Testis (tissue), 2 donors: ENCODE data around the gene SHC4.

Experiments used
- POLR2A ChIP-seq: fragments of 450-650 bp; IDR thresholded peaks from one replicate; pipeline ENCODE4 v1.6.1; 2017; ENCODE audit warnings: antibody characterized with exemption, mild to moderate bottlenecking, moderate library complexity
- TF ChIP-seq, protein P1 (sequence below), 3 experiments: fragments of 450-650 bp in 2 of 3; fragments of 200-600 bp in 1 of 3; sonication (generic) in 1 of 3; IDR thresholded peaks; one replicate each; pipeline ENCODE4 v1.5.1; 2016 to 2019; ENCODE audit warnings: antibody characterized with exemption in 3 of 3, mild to moderate bottlenecking in 2 of 3, moderate library complexity in 1 of 3

DNA sequence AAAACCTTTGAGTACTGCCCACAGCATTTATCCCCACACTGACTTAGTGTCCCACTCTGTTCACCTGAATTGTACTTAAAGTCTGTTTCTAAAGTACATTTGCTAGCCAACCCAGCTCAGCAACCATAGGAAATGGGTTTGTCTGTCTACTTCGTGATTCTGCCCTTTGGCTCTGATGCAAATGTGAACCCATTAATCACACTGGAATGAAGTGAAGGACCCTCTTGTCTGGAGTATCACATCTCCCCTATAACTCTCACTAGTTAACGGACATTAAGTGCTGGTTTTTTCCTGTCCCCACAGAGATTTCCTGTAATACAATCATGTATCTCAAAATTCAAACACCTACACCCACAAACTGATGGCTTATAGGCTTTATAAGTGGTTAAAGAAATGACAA, 65.3 kb downstream of the SHC4 start:
- TF ChIP-seq, protein P1, sequence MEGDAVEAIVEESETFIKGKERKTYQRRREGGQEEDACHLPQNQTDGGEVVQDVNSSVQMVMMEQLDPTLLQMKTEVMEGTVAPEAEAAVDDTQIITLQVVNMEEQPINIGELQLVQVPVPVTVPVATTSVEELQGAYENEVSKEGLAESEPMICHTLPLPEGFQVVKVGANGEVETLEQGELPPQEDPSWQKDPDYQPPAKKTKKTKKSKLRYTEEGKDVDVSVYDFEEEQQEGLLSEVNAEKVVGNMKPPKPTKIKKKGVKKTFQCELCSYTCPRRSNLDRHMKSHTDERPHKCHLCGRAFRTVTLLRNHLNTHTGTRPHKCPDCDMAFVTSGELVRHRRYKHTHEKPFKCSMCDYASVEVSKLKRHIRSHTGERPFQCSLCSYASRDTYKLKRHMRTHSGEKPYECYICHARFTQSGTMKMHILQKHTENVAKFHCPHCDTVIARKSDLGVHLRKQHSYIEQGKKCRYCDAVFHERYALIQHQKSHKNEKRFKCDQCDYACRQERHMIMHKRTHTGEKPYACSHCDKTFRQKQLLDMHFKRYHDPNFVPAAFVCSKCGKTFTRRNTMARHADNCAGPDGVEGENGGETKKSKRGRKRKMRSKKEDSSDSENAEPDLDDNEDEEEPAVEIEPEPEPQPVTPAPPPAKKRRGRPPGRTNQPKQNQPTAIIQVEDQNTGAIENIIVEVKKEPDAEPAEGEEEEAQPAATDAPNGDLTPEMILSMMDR (IDR thresholded peaks at IDR 0.05): no peak
- TF ChIP-seq POLR2A: no peak
